Liver (tissue), 9 donors: ENCODE data around the gene GPA33. TPM values are rescaled to one million over a fixed set of nuclear protein-coding genes. Genes with fewer than 3 reads are reported as not detected.

Experiments
- DNase-seq: peaks from one replicate; pipeline ENCODE4 v3.0.0-alpha.2; 2017; ENCODE audit warnings: low spot score
- H3K27ac ChIP-seq, 2 donors: one replicate each; pipeline ENCODE4 v1.7.0; 2013; ENCODE audit warnings: inconsistent platforms in 2 of 2, low read length in 2 of 2, control low read depth in 1 of 2, low read depth in 1 of 2, mild to moderate bottlenecking in 1 of 2
- H3K27me3 ChIP-seq, 4 donors: one replicate each; pipeline versions ENCODE4 v1.6.1 to v1.7.0; 2013; ENCODE audit warnings: low read length in 3 of 4, inconsistent platforms in 1 of 4, mild to moderate bottlenecking in 1 of 4, moderate library complexity in 1 of 4; ENCODE audit not compliant: control insufficient read depth in 4 of 4, insufficient read depth in 4 of 4
- H3K36me3 ChIP-seq, 4 donors: one replicate each; pipeline versions ENCODE4 v1.6.1 to v1.7.0; 2013; ENCODE audit warnings: low read length in 3 of 4, mild to moderate bottlenecking in 3 of 4, low read depth in 1 of 4, moderate library complexity in 1 of 4; ENCODE audit not compliant: control insufficient read depth in 4 of 4, insufficient read depth in 3 of 4
- H3K4me1 ChIP-seq, 4 donors: one replicate each; pipeline versions ENCODE4 v1.6.1 to v1.7.0; 2013; ENCODE audit warnings: low read length in 3 of 4, mild to moderate bottlenecking in 3 of 4, moderate library complexity in 1 of 4; ENCODE audit not compliant: control insufficient read depth in 4 of 4, insufficient read depth in 4 of 4
- H3K4me3 ChIP-seq, 3 donors: one replicate each; pipeline versions ENCODE4 v1.6.1 to v1.7.0; 2013; ENCODE audit warnings: low read length in 3 of 3, control low read depth in 1 of 3, low read depth in 1 of 3, mild to moderate bottlenecking in 1 of 3
- H3K9ac ChIP-seq, 2 donors: one replicate each; pipeline ENCODE4 v1.7.0; 2013; ENCODE audit warnings: low read length in 2 of 2, mild to moderate bottlenecking in 2 of 2, moderate library complexity in 2 of 2, control low read depth in 1 of 2, low read depth in 1 of 2
- H3K9me3 ChIP-seq, 4 donors: one replicate each; pipeline versions ENCODE4 v1.6.1 to v1.7.0; 2013; ENCODE audit warnings: low read length in 3 of 4; ENCODE audit not compliant: control insufficient read depth in 4 of 4
- EGR1 ChIP-seq, 2 donors: IDR thresholded peaks; 2 replicates each; pipeline ENCODE4 v1.6.1; 2016 to 2018; ENCODE audit warnings: antibody characterized with exemption in 2 of 2, low read depth in 2 of 2
- FOXA1 ChIP-seq: IDR thresholded peaks from 2 replicates; pipeline ENCODE4 v1.6.1; 2016; ENCODE audit warnings: antibody characterized with exemption
- FOXA2 ChIP-seq: IDR thresholded peaks from 2 replicates; pipeline ENCODE4 v1.6.1; 2016; ENCODE audit warnings: antibody characterized with exemption
- GABPA ChIP-seq, 2 donors: IDR thresholded peaks in 1 of 2; conservative IDR thresholded peaks in 1 of 2; 2 replicates each; pipeline ENCODE4 v1.6.1; 2016; ENCODE audit warnings: antibody characterized with exemption in 2 of 2, mild to moderate bottlenecking in 1 of 2, moderate library complexity in 1 of 2
- HNF4A ChIP-seq, 2 donors: conservative IDR thresholded peaks; 2 replicates each; pipeline ENCODE4 v1.6.1; 2016; ENCODE audit warnings: antibody characterized with exemption in 2 of 2, mild to moderate bottlenecking in 2 of 2
- HNF4G ChIP-seq: IDR thresholded peaks from 2 replicates; pipeline ENCODE4 v1.6.1; 2016; ENCODE audit warnings: antibody characterized with exemption
- JUND ChIP-seq, 2 donors: IDR thresholded peaks; 2 replicates each; pipeline ENCODE4 v1.6.1; 2016; ENCODE audit warnings: antibody characterized with exemption in 2 of 2
- NR2F2 ChIP-seq: IDR thresholded peaks from 2 replicates; pipeline ENCODE4 v1.6.1; 2016; ENCODE audit warnings: antibody characterized with exemption
- RAD21 ChIP-seq, 2 donors: IDR thresholded peaks; 2 replicates each; pipeline ENCODE4 v1.6.1; 2016; ENCODE audit warnings: antibody characterized with exemption in 2 of 2, mild to moderate bottlenecking in 2 of 2
- RXRA ChIP-seq, 2 donors: IDR thresholded peaks; 2 replicates each; pipeline ENCODE4 v1.6.1; 2017 to 2018; ENCODE audit warnings: antibody characterized with exemption in 2 of 2, mild to moderate bottlenecking in 1 of 2
- SP1 ChIP-seq: IDR thresholded peaks from 2 replicates; pipeline ENCODE4 v1.6.1; 2018; ENCODE audit warnings: antibody characterized with exemption, mild to moderate bottlenecking
- TAF1 ChIP-seq: conservative IDR thresholded peaks from 2 replicates; pipeline ENCODE4 v1.6.1; 2016; ENCODE audit warnings: antibody characterized with exemption, mild to moderate bottlenecking
- YY1 ChIP-seq: IDR thresholded peaks from 2 replicates; pipeline ENCODE4 v1.6.1; 2016; ENCODE audit warnings: antibody characterized with exemption, mild to moderate bottlenecking
- WGBS: extraction: QIAGEN DNeasy Blood & Tissue Kit; methylation state at CpG from one replicate; pipeline ENCODE4 v1.1.7; 2013; 5-methylcytosine and 5-hydroxymethylcytosine counted together
- polyA plus RNA-seq, 2 donors: library from polyadenylated mRNA; stranded (reverse) in 1 of 2; unstranded in 1 of 2; fragments of 200-250 nt in 1 of 2; fragments of >200 nt in 1 of 2; fragmentation: Nextera tagmentation in 1 of 2; extraction: Ambion mirVana in 1 of 2; gene quantifications; one replicate each; pipeline versions ENCODE4 v1.2.1 to v1.2.3, GENCODE V29; 2013 to 2015
- total RNA-seq, 2 donors: library from RNA; depleted of rRNA; stranded (reverse); fragments of >200 nt; gene quantifications; one replicate each; pipeline ENCODE4 v1.2.3, GENCODE V29; 2014
- TF ChIP-seq, protein P1 (sequence below): IDR thresholded peaks from 2 replicates; pipeline ENCODE4 v1.6.1; 2016; ENCODE audit warnings: antibody characterized with exemption
- TF ChIP-seq, protein P2 (sequence below): IDR thresholded peaks from 2 replicates; pipeline ENCODE4 v1.6.1; 2016; ENCODE audit warnings: antibody characterized with exemption, mild to moderate bottlenecking
- TF ChIP-seq, protein P3 (sequence below): fragments of 150-350 bp; IDR thresholded peaks from 2 replicates; pipeline ENCODE4 v1.5.1; 2017; ENCODE audit warnings: improper control_type of control experiment, low read depth, low read length; ENCODE audit not compliant: missing input control
- TF ChIP-seq, protein P4 (sequence below): IDR thresholded peaks from 2 replicates; pipeline ENCODE4 v1.6.1; 2016; ENCODE audit warnings: antibody characterized with exemption
- TF ChIP-seq, protein P5 (sequence below): IDR thresholded peaks from 2 replicates; pipeline ENCODE4 v1.6.1; 2016; ENCODE audit warnings: antibody characterized with exemption
- donor health status: healthy.
- donor health status: healthy.
- donor health status: healthy.
- donor health status: healthy.
- donor health status: healthy.

Gene GPA33
- total and polyA plus RNA-seq, 4 donors, result 0.03 to 0.19 (median 0.08) TPM; not detected in 1

DNA sequence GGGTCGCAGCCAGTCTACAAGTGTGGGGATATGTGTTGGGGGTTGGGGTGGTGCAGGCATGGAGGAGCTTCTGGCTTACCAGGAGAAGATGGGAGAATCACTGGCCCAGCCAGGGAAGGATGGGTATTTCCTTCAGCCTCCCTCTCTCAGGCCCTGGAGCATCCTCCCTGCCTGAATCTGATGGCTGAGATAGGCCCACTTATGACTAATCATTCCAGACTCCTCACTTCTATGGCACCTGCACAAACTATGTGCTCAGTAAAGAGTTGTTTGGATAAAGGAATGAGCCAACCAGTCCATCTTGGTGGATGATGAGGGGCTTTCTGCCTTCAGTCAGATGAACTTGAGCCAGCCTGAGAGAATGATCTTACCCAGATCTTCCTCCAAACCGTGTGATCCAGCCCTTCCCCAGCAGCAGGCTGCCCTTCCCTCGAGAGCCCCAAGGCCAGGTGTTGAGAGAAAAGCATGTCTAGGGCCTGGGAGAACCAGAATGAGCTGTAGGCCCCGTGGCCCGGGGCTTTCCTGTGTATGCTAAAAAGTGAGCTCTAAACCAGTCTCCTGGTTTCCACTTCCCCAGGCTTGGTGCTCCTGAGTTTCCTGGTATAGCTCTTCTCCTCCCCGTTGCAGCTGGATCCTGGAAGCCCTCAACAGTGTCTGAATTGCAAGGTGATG lies 1.3 kb downstream of the GPA33 start:
- no peak for DNase-seq
- Histone ChIP-seq H3K9me3 (no peaks in the 10 kb centered on the region), H3K9ac (no peak overlapping the region), H3K27ac (no peak overlapping the region), H3K4me3 (no peak overlapping the region), H3K4me1 (no peaks in the 10 kb centered on the region), H3K27me3 (no peaks in the 10 kb centered on the region), H3K36me3 (no peaks in the 10 kb centered on the region)
- TF ChIP-seq FOXA2 (no peak), RXRA (IDR thresholded peaks at IDR 0.05) (no peak), EGR1 (IDR thresholded peaks at IDR 0.05; ENCODE audit: low read depth in 2 of 2) (no peak), FOXA1 (no peak), TAF1 (no peak), HNF4A (conservative IDR thresholded peaks at IDR 0.05) (no peak), SP1 (no peak), NR2F2 (no peak), HNF4G (no peak), JUND (IDR thresholded peaks at IDR 0.05) (no peak)
- TF ChIP-seq, protein P1, sequence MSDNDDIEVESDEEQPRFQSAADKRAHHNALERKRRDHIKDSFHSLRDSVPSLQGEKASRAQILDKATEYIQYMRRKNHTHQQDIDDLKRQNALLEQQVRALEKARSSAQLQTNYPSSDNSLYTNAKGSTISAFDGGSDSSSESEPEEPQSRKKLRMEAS, result no peak
- TF ChIP-seq, protein P2, sequence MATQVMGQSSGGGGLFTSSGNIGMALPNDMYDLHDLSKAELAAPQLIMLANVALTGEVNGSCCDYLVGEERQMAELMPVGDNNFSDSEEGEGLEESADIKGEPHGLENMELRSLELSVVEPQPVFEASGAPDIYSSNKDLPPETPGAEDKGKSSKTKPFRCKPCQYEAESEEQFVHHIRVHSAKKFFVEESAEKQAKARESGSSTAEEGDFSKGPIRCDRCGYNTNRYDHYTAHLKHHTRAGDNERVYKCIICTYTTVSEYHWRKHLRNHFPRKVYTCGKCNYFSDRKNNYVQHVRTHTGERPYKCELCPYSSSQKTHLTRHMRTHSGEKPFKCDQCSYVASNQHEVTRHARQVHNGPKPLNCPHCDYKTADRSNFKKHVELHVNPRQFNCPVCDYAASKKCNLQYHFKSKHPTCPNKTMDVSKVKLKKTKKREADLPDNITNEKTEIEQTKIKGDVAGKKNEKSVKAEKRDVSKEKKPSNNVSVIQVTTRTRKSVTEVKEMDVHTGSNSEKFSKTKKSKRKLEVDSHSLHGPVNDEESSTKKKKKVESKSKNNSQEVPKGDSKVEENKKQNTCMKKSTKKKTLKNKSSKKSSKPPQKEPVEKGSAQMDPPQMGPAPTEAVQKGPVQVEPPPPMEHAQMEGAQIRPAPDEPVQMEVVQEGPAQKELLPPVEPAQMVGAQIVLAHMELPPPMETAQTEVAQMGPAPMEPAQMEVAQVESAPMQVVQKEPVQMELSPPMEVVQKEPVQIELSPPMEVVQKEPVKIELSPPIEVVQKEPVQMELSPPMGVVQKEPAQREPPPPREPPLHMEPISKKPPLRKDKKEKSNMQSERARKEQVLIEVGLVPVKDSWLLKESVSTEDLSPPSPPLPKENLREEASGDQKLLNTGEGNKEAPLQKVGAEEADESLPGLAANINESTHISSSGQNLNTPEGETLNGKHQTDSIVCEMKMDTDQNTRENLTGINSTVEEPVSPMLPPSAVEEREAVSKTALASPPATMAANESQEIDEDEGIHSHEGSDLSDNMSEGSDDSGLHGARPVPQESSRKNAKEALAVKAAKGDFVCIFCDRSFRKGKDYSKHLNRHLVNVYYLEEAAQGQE, result no peak
- TF ChIP-seq, protein P3, sequence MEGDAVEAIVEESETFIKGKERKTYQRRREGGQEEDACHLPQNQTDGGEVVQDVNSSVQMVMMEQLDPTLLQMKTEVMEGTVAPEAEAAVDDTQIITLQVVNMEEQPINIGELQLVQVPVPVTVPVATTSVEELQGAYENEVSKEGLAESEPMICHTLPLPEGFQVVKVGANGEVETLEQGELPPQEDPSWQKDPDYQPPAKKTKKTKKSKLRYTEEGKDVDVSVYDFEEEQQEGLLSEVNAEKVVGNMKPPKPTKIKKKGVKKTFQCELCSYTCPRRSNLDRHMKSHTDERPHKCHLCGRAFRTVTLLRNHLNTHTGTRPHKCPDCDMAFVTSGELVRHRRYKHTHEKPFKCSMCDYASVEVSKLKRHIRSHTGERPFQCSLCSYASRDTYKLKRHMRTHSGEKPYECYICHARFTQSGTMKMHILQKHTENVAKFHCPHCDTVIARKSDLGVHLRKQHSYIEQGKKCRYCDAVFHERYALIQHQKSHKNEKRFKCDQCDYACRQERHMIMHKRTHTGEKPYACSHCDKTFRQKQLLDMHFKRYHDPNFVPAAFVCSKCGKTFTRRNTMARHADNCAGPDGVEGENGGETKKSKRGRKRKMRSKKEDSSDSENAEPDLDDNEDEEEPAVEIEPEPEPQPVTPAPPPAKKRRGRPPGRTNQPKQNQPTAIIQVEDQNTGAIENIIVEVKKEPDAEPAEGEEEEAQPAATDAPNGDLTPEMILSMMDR, result no peak
- WGBS, result 80% methylated on average over 6 of the region's 6 CpGs

DNA sequence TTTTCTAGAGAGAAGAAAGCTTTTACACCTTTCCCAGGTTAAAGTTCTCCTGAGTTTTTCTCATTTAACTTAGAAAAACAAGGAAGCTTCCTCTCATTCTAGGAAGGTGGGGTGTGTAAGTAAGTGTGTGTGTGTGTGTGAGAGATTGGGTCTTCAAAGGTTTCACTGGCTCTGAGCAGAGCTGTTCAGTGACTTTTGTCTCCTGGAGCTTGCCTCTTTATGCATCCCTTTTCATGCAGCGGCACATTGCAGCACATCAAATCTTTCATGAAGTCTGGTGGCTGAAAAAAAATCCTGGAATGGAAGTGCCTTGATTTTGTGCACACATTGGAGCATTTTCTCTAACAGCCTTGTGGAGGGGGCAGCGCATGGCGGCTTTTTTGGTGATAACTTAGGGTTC lies 3.4 kb downstream of the GPA33 start:
- DNase-seq, result no peak
- WGBS, result 65% methylated on average over 3 of the region's 3 CpGs
- Histone ChIP-seq H3K9me3 (no peaks in the 10 kb centered on the region), H3K4me3 (no peak overlapping the region), H3K36me3 (no peaks in the 10 kb centered on the region), H3K4me1 (no peaks in the 10 kb centered on the region), H3K27ac (no peak overlapping the region), H3K9ac (no peak overlapping the region), H3K27me3 (peaks cover 0 to 1% (median 0%) of the 10 kb centered on the region in 4 donors)
- TF ChIP-seq, protein P2, result no peak
- no peak for TF ChIP-seq EGR1 (IDR thresholded peaks at IDR 0.05; ENCODE audit: low read depth in 2 of 2)
- TF ChIP-seq JUND (IDR thresholded peaks at IDR 0.05), result no peak
- no peak for TF ChIP-seq GABPA (IDR thresholded peaks at IDR 0.05 in 1 of 2, conservative IDR thresholded peaks at IDR 0.05 in 1 of 2)
- TF ChIP-seq, protein P1, result no peak
- TF ChIP-seq RXRA (IDR thresholded peaks at IDR 0.05), result no peak
- no peak for TF ChIP-seq YY1
- TF ChIP-seq, protein P4, sequence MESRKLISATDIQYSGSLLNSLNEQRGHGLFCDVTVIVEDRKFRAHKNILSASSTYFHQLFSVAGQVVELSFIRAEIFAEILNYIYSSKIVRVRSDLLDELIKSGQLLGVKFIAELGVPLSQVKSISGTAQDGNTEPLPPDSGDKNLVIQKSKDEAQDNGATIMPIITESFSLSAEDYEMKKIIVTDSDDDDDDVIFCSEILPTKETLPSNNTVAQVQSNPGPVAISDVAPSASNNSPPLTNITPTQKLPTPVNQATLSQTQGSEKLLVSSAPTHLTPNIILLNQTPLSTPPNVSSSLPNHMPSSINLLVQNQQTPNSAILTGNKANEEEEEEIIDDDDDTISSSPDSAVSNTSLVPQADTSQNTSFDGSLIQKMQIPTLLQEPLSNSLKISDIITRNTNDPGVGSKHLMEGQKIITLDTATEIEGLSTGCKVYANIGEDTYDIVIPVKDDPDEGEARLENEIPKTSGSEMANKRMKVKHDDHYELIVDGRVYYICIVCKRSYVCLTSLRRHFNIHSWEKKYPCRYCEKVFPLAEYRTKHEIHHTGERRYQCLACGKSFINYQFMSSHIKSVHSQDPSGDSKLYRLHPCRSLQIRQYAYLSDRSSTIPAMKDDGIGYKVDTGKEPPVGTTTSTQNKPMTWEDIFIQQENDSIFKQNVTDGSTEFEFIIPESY, result no peak
- TF ChIP-seq SP1, result no peak
- no peak for TF ChIP-seq TAF1
- no peak for TF ChIP-seq HNF4G
- no peak for TF ChIP-seq RAD21 (IDR thresholded peaks at IDR 0.05)
- no peak for TF ChIP-seq NR2F2
- TF ChIP-seq, protein P5, sequence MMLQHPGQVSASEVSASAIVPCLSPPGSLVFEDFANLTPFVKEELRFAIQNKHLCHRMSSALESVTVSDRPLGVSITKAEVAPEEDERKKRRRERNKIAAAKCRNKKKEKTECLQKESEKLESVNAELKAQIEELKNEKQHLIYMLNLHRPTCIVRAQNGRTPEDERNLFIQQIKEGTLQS, result no peak
